Activated CD8-positive, alpha-beta memory T cell treated with anti-CD3 and anti-CD28 coated beads, Interleukin-2, amount 50 U/mL, for 1 hour (primary cell): ENCODE results near the gene PFN3.
"Not testable (repeated sequence)": the region's sequence is repeated elsewhere in the genome, so short reads cannot be mapped to it uniquely, and the experiment has no call there.

ENCODE experiments used
- DNase-seq: peaks from one replicate; pipeline ENCODE4 v3.0.0-alpha.2; 2020; ENCODE audit errors: extremely low read depth

The PFN3 gene

DNA sequence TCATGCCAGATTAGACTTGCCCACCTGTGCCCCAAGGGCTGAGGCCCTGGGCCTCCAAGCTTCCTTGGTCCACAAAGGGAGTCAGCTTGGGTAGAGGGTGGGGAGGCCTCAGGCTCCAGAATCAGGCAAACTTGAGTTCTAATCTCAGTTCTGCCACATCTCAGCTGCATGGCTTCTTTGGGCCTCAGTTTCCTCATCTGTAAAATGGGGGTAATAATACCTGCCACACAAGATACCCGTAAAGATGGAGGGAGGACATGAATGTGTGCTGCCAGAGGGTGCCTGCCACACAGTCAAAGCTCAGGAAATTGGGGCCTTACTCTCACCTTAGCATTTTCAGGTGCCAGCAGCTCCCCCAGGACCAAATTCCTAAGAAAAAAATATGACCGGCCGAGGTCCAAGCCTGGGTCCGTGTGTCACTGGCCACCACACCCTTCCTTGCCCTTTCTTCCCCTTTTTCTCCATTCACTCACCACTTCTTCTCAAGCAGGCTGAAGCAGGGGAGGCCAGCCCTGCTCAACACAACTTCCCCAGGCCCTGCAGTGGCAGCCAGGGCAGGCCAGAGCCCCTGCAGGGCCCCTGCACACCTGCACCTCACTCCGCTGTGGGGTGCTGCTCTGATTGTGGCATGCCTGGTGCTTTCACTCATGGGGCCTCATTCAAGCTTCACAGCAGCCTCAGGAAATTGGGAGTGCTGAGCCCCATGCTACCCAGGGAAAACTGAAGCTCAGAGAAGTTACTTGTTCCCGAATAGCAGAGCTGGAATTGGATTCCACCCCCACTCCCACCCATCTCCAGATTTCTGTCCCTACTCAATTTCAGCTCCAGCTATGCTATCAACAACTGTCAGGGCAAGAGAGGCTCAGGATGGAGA is 38.8 kb downstream of the PFN3 start:
- no peak for DNase-seq

GRCh38 chr5:177360740-177361139 is 39.7 kb downstream of the PFN3 start:
- not testable (repeated sequence) for DNase-seq

DNA sequence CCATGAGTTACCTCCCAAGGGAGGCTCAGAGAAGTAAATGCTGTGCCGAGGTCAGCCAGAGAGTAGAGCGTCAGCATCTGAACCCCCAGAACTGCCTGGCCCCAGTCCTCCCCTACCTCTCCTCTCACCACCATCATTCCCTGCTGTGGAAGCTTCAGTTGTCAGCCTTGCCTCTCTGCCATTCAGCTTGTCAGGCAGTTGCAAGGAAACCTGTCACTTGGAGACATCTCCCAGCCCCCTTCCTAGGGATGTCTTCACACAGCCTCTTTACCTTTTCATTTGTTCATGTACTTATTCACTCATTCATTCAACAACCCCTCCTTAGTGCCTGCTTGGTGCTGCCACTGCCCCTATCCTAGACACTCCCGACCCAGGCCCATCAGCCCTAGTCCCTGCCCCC is 40.6 kb downstream of the PFN3 start:
- DNase-seq = no peak

DNA sequence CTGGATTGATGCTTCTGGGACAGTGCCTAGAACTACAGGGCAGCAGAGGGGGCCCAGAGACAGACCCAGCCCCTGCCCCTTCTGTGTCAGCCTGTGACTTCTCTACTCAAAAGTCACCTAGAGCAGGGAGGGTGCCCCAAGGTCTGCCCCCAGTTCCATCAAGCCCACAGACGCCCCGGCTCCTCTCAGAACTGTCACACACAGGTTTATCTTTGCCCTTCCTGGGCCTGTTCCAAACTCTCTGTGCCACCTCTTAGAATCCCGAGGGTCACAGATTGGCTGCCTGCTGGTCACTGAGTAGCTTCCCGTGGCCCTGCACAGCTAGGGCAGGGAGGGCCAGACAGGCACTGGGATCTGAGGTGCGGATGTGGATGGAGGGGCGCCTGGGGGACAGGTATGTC is 41.0 kb downstream of the PFN3 start:
- no peak for DNase-seq

DNA sequence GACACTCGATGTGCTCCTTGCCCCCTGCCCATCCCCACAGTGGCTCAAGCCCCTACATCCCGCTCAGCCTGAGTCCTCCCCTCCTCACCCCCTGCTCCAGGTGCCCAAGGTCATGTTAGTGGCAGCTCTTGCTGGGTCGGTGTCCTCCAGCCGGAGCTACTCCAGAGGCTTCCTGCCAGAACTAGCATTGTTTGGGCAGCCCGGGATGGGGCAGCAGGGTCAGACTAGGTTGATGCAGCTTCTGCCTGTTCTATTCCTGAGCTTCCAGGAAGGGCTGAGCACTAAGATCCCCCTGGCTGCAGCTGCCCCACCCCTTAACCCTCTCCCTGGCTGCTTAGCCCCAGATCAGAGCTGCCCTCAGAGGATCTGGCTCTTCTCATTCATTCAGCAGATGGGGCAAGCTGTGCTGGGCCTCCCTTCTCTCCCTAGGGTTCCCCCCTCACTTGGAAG is 42.1 kb downstream of the PFN3 start:
- DNase-seq = no peak

DNA sequence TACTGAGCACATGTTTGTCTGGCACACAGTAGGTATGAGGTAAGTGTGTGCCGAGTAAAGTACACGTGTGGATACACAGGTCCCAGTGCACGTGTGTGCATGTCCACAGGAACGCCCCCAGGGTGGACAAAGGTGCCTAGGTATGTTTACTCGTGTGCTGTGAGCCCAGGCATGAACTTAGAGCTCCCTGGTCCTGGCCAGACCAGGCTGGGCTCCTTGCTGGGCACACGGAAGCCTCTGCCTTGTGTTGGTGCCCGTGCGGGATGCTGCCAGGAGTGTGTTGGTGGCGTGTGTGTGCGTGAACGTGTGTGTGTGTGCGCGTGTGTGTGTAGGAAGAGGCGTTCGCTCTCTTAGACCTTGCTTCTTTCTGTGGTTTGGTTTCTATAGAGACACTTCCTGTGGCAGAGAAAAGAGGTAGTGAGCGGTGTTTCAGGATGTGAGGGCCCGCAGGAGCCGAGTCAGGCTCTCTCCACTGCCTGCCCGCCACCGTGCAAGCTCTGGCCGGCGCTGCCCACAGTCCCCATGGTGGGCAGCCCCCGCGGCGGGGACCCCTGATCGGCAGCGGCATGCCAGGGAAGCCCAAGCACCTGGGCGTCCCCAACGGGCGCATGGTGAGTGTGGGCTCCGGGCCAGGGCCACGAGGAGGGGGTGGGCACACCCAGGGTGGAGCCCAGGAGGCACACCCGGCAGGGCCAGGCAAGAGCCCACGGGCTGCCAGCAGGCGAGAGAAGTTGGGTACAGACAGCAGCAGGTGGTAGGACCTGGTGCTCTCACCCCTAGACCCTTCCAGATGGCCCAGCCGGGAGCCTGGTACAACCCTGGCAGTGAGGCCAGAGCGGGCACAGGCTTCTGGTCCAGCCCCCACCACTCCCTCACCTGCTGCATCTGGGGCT is 42.8 kb downstream of the PFN3 start, which contains the start of gene RGS14:
Gene RGS14 (plus strand): TSS at position 466 of the 893 bp plus-strand sequence. CDS start 101 bp downstream, at position 567.
- DNase-seq = peak; percentile 36

DNA sequence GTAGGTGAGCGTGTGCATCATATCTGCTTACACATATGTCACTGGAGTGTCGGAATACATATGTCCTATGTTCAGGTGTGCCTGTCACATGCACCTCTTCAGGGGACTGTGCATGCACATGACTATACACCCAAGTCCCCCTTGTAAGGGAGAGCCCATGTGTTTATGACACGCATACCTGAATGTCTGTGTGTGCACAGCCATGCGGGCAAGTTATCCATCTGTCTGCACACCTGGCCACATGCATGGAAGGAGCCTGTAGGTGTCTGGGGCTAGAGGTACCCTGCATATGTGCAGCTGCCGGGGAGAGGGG is 43.4 kb downstream of the PFN3 start:
- no peak for DNase-seq

- DNase-seq = no peak
Measured at GRCh38 chr5:177356746-177357145, 43.7 kb downstream of the PFN3 start.

- DNase-seq = no peak
Measured at GRCh38 chr5:177355868-177356168, 44.6 kb downstream of the PFN3 start.

DNA sequence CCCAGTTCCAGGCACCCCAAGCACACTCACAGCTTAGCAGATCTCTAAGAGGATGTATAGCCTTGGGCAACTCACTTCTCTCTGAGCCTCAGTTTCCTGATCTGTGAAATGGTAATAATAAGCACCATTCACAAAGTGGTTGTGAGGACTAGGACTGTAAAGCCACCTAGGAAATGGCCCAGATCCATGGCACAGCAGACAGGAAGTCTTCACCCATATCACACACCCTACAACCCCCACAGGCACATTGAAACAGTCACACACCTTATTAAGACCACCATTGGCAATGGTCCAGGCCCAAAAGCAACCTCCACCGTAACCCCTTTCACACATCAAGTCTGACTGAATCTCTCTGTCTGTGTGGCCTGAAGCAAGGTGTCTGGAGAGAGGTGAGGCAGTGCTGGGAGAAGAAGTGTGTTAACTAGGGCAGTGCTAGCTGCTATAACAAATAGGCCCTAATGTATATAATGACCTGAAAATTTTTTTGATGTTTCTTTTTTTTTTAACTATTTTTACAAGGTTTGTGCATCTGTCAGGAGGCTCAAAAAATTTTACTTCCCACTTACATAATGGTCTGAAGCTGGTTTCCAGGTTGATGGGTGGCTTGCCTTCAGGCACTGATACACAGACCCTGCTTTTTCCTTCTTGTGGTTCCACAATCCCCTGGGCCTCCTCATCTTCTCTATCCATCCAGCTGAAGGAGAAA is 45.1 kb downstream of the PFN3 start:
- DNase-seq = no peak

GRCh38 chr5:177354711-177355110 is 45.8 kb downstream of the PFN3 start:
- DNase-seq = no peak

DNA sequence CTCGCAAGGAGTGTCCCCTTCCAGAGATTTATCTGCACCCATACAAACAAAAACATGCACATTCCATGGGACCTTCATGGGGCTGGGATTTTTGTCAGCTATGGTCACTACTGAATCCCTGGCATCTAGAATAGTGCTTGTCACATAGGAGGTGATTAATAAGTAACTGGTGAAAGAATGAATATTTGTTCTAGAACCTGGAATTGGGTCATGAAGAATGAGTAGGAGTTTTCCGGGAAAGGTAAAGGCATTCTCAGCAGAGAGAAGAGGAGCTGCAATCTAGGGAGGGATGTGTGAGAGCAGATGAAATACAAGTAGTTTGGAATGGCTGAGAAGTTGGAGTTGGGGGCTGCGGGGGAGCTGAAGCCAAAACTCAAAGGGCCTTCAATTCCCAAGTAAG is 46.2 kb downstream of the PFN3 start:
- no peak for DNase-seq

DNA sequence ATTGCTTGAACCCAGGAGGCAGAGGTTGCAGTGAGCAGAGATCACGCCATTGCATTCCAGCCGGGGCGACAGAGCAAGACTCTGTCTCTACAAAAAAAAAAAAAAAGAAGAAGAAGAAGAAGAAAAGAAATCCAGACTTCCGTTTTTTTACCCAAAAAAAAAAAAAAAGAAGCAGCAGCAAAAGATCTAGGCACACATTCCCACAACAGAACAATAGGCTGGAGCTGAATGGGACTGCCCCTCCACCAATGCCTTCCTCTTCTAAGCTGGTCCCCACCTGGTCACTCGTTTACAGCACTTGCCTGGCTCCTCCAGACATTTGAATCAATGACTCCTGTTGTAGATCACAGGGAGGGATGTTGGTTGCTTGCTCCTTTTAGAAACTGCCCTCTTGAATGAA is 47.4 kb downstream of the PFN3 start:
- no peak for DNase-seq

DNA sequence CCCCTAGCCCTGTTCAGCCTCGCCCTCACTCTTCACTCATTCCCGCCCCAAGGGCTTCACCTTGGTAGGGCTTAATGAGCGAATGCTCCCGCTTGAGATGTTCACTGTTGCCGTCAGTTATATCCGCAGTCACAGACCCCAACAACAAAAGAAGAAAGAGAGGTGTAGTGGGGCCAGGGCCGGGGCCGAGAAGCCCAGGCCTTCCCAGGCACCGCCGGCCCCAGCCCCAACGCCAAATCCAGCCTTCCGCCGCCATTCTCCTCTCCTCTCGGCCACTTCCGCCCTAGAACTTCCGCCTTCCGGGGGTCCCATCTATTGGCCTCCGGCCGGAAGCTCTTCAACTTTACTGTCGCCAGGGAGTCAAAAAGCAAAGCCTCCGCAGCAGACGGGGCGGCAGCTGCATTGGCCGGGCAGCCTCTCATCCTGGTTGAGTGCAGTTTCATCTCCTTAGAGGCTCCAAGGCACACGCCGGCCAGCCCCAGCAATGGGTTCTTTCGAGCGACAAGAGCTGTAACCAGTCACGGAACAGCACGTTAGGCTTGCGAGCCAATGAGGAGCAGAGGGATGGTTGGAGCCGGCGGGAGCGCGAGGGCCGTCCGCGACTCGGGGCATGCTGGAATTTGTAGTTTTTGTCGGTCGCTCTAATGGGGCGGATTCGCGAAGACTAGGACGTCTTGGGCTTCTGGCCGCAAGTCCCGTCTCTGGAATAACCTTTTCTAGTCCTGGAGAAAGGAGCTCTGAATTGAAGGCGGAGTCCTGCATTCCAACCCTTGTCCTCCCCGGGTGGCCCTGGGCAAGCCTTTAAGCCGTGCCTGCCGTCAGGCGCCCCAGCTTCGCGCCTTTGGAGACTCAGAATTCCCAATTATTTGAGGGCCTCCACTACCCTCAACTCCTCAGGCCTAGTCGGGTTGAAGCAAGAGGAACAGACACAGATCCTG is 48.8 kb downstream of the PFN3 start, which contains the start of gene LMAN2:
Gene LMAN2 (minus strand): TSS at position 277 of the 938 bp plus-strand sequence. CDS start 21 bp downstream, at position 256.
- DNase-seq = peak; percentile 79

- no peak for DNase-seq
Measured at GRCh38 chr5:177350776-177351391, 49.6 kb downstream of the PFN3 start.
